Stimulated activated effector memory CD8-positive, alpha-beta T cell treated with anti-CD3 and anti-CD28 coated beads, Interleukin-12 subunit alpha, Interleukin-12 subunit beta, amount 100 ng/mL, for 72 hours (primary cell): Measurements from ENCODE around the gene RUNX2.

ENCODE experiments used
- ATAC-seq: fragments of 150-1000 bp; cut with Tn5 transposase; 2 replicates; pipeline ENCODE4 v1.10.0; 2021
- DNase-seq, 2 donors: peaks; one replicate each; pipeline ENCODE4 v3.0.0; 2021 to 2022; ENCODE audit warnings: low spot score in 2 of 2
- H3K27ac Mint-ChIP-seq: one replicate; pipeline ENCODE4 v1.8.0; 2022; ENCODE audit warnings: mild to moderate bottlenecking, mixed read lengths
- H3K36me3 Mint-ChIP-seq: one replicate; pipeline ENCODE4 v1.8.0; 2022; ENCODE audit warnings: mild to moderate bottlenecking, mixed read lengths
- H3K4me1 Mint-ChIP-seq: one replicate; pipeline ENCODE4 v1.8.0; 2022; ENCODE audit warnings: mixed read lengths
- H3K4me3 Mint-ChIP-seq: one replicate; pipeline ENCODE4 v1.8.0; 2022; ENCODE audit warnings: mild to moderate bottlenecking, mixed read lengths
- H3K9me3 Mint-ChIP-seq: one replicate; pipeline ENCODE4 v1.8.0; 2022; ENCODE audit warnings: mixed read lengths

The RUNX2 gene

DNA sequence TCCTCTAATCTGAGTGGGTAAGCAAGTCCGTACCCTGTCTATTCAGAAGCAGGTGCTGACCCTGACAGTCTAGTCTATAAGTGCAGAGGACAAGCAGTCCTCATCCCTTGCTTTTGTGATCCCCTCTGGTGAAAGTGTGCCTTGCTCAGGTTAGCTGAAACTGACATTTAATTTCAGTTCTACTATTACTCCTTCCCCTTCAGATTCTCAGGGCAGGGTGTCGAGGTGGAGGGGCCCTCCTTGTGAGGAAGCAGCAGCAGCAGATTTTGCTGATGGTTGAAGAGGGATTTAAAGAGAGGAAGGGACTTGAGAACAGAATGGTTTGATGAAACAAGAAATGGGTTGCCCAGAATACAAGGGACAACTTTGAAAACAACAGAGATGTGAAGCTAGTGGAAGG is 378.2 kb downstream of the RUNX2 start:
- no peak for DNase-seq
- H3K36me3 Mint-ChIP-seq = peaks cover 7% of the 10 kb centered on the region
- H3K4me1 Mint-ChIP-seq = peaks cover 35% of the 10 kb centered on the region
- H3K27ac Mint-ChIP-seq = no peak overlapping the region
- H3K4me3 Mint-ChIP-seq = no peak overlapping the region
- H3K9me3 Mint-ChIP-seq = no peaks in the 10 kb centered on the region
- ATAC-seq = no peak

DNA sequence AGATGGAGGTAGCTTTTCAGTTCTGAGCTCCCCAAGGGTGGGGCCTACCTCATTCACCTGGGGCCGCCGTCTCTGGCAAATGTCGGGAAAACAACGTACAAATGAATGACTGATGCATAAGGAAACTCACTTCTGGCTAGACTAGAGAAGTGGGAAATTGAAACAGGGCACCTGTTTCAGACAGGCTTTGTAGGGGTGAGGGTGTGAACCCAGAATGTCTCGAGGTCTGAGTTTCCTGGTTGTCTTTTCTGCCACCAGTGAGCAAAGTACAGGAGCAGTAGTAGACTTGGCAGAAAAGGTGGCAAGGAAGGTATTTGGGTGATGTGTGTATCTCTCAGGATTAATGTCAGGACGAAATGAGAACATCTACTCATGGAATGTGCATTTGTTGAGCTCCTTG is 379.0 kb downstream of the RUNX2 start:
- peaks cover 40% of the 10 kb centered on the region for H3K4me1 Mint-ChIP-seq
- DNase-seq = no peak
- no peak for ATAC-seq
- no peak overlapping the region for H3K4me3 Mint-ChIP-seq
- H3K27ac Mint-ChIP-seq = no peak overlapping the region
- no peaks in the 10 kb centered on the region for H3K9me3 Mint-ChIP-seq
- H3K36me3 Mint-ChIP-seq = peaks cover 7% of the 10 kb centered on the region

DNA sequence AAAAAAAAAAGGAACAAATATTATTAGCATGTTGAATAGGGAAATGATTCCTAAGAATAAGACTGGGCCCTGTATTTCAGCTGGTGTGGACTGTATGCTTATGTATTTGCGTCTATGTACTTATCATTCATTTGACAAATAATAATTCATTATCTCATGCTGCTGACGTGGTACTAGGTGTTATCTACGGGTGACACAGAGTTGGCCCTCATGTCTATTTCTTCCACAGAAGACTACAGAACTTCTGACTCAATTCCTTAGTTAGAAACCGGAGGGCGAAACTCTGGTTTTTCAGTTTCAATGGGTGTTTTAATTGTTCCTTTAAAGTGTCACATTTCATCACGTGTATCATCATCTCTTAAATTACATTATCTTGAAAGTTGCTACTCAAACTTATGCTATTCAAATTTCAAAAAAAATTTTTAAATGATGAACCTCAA is 381.7 kb downstream of the RUNX2 start:
- H3K9me3 Mint-ChIP-seq = no peaks in the 10 kb centered on the region
- ATAC-seq (peak; percentile 81), DNase-seq (peak in 1 of 2 donors; percentile 76)
- peak overlapping the region; percentile 48 for H3K4me3 Mint-ChIP-seq
- H3K36me3 Mint-ChIP-seq = peaks cover 7% of the 10 kb centered on the region
- H3K27ac Mint-ChIP-seq = no peak overlapping the region
- peaks cover 49% of the 10 kb centered on the region for H3K4me1 Mint-ChIP-seq

DNA sequence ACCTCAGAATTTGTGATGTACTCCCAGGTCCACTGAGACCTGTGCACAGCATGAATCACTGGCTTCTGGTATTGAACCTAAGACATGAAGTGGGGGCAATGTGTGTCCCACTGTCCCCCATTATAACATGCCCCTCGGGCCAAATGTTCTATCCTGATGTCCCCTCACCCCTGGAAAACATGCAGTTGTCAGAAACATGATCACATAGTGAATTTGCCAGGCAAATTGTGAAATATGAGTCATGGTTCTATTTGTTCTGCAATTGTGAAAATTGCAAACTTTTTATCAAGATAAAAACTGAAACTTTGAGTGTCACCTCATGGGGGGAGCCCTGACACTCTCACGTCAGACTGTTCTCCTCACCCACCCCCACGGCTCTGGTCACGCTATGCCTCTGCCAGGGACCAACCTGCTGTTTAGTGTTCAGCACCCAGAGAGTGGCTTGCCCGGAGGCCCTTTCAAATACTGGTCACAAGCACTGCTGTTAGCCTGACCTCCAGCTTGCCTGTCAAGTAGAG is 382.2 kb downstream of the RUNX2 start:
- peaks cover 52% of the 10 kb centered on the region for H3K4me1 Mint-ChIP-seq
- H3K4me3 Mint-ChIP-seq = peak overlapping the region; percentile 48
- ATAC-seq (peak; percentile 91), DNase-seq (peak; percentile 72 to 91)
- peaks cover 7% of the 10 kb centered on the region for H3K36me3 Mint-ChIP-seq
- H3K9me3 Mint-ChIP-seq = no peaks in the 10 kb centered on the region
- H3K27ac Mint-ChIP-seq = no peak overlapping the region

DNA sequence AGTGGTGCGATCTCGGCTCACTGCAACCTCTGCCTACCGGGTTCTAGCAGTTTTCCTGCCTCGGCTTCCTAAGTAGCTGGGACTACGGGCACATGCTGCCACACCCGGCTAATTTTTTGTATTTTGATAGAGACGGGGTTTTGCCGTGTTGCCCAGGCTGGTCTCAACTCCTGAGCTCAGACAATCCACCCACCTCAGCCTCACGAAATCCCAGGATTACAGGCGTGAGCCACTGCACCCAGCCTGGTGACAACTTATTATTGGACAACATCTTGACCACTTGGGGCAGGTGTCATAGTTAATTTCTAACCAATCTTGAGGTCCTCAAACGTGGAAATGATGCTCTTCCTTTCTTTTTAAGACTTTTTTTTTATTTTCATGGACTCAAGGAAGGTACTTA is 383.9 kb downstream of the RUNX2 start:
- Mint-ChIP-seq H3K4me1 (peaks cover 59% of the 10 kb centered on the region), H3K4me3 (no peak overlapping the region)
- no peak for DNase-seq

DNA sequence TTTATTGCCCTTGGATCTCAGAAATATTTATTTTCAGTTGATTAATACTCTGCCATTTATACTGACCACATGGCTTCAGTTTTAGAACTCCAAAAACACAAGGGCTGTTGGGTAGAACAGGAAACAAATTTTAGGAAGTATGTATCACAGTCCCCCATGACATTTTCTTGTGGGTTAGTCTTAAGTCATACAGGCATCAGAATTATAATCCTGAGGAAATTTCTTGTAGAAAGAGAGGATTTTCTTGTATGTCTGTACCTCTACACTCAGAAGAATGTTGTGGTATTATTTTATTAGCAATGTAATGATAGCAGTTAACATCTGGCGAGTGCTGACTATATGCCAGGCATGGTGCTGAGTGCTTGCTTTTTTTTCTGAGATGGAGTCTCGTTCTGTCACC is 384.7 kb downstream of the RUNX2 start:
- H3K9me3 Mint-ChIP-seq = no peaks in the 10 kb centered on the region
- H3K27ac Mint-ChIP-seq = peak overlapping the region; percentile 88
- H3K4me1 Mint-ChIP-seq = peaks cover 59% of the 10 kb centered on the region
- peaks cover 7% of the 10 kb centered on the region for H3K36me3 Mint-ChIP-seq
- no peak for DNase-seq
- ATAC-seq = no peak
- no peak overlapping the region for H3K4me3 Mint-ChIP-seq

More for the DNA sequence above, 383.9 kb downstream of the RUNX2 start:
- peak overlapping the region; percentile 88 for H3K27ac Mint-ChIP-seq
- H3K9me3 Mint-ChIP-seq = no peaks in the 10 kb centered on the region
- peaks cover 7% of the 10 kb centered on the region for H3K36me3 Mint-ChIP-seq
- ATAC-seq = no peak
